AG09319 (cell line): Measurements from ENCODE around the gene SAP30BP.

Source experiments
- DNase-seq: peaks from one replicate; pipeline ENCODE4 v3.0.0-alpha.2; 2010; ENCODE audit warnings: low read depth; ENCODE audit errors: extremely low read depth
- CTCF ChIP-seq: IDR thresholded peaks from 2 replicates; pipeline ENCODE4 v1.5.1; 2011; ENCODE audit warnings: low read depth, mild to moderate bottlenecking, inconsistent platforms, low read length, moderate library complexity

The SAP30BP gene

GRCh38 chr17:75754378-75755204, 87.5 kb downstream of the SAP30BP start:
- no peak for DNase-seq

GRCh38 chr17:75755205-75755901, 88.2 kb downstream of the SAP30BP start:
- no peak for TF ChIP-seq CTCF
- DNase-seq = no peak

More at GRCh38 chr17:75754378-75755204, 87.5 kb downstream of the SAP30BP start:
- no peak; the same call in 1 of the 2 replicates for TF ChIP-seq CTCF

- no peak for TF ChIP-seq CTCF
- no peak for DNase-seq
These were observed 88.9 kb downstream of the SAP30BP start for GRCh38 chr17:75755990-75756389.

- DNase-seq = no peak
- TF ChIP-seq CTCF = no peak
These were observed 89.4 kb downstream of the SAP30BP start for GRCh38 chr17:75756451-75757085.

GRCh38 chr17:75757086-75757681, 90.0 kb downstream of the SAP30BP start:
- no peak for DNase-seq
- no peak for TF ChIP-seq CTCF
